PC-3 (cell line): ENCODE results near the gene USP2.

Experiments used
- CTCF ChIP-seq: fragments of 300-600 bp; sonication (generic); conservative IDR thresholded peaks from 2 replicates; pipeline ENCODE4 v1.5.1; 2017; ENCODE audit warnings: antibody characterized with exemption, low read depth, mild to moderate bottlenecking, low read length
- EZH2 ChIP-seq: fragments of 300-600 bp; sonication (generic); IDR thresholded peaks from one replicate; pipeline ENCODE4 v1.6.1; 2017; ENCODE audit warnings: antibody characterized with exemption, mild to moderate bottlenecking, low read length; ENCODE audit not compliant: unreplicated experiment
- EZH2phosphoT487 ChIP-seq: fragments of 300-600 bp; sonication (generic); IDR thresholded peaks from 2 replicates; pipeline ENCODE4 v1.6.1; 2018; ENCODE audit warnings: mild to moderate bottlenecking, antibody characterized with exemption, low read length, borderline replicate concordance

DNA sequence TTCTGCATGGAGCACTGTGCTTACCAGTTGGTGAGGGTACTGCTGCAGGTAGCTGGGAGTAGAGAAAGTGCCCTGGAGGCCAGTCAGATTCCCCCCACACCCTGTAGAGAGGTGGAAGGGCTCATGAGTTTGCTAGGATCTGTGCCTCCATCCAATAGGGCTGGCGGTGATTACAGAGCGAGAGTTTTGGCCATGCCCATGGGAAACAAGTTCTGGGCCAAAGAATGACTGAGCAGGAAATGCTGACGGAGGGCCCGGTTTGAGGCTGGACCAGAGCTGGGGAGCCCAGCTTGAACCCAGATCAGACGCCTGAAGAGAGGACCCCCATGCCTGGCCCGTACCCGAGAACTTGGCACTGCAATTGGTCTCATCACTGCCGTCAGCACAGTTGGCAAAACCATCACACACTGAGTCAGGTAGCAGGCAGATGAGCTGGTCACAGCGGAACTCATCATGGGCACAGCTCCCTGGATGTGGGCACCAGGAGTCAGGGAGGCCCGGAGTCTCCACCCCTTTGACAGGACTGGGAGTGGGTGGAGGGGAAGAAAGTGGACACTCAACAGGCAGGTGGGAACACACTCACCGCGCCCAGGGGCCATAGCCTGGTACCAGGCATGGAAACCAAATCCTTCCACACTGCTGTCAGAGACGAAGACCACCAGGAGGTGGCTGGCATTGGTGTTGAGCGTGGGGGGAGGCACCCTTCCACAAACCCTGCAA lies 37.0 kb downstream of the USP2 start:
- no peak for TF ChIP-seq CTCF
- TF ChIP-seq EZH2phosphoT487: no peak
- TF ChIP-seq EZH2: no peak
